Tibial nerve (tissue), 4 donors: ENCODE measurements around the gene ATP6V1E1.
A peak's percentile ranks its signal among the peaks of the same experiment; 100 is the strongest.

Experiments
- CTCF ChIP-seq, 5 experiments: fragments of 200-600 bp in 3 of 5; fragments of 450-650 bp in 2 of 5; sonication (generic) in 3 of 5; IDR thresholded peaks; one replicate each; pipeline ENCODE4 v1.5.1; 2016 to 2019; ENCODE audit warnings: antibody characterized with exemption in 5 of 5, mild to moderate bottlenecking in 3 of 5, moderate library complexity in 2 of 5
- EP300 ChIP-seq, 2 donors: sonication (generic); formaldehyde crosslinking; IDR thresholded peaks; one replicate each; pipeline ENCODE4 v1.6.1; 2017; ENCODE audit warnings: antibody characterized with exemption in 2 of 2, mild to moderate bottlenecking in 1 of 2
- POLR2A ChIP-seq, 2 donors: fragments of 450-650 bp; IDR thresholded peaks; one replicate each; pipeline ENCODE4 v1.6.1; 2017; ENCODE audit warnings: antibody characterized with exemption in 2 of 2, mild to moderate bottlenecking in 2 of 2, moderate library complexity in 2 of 2

DNA sequence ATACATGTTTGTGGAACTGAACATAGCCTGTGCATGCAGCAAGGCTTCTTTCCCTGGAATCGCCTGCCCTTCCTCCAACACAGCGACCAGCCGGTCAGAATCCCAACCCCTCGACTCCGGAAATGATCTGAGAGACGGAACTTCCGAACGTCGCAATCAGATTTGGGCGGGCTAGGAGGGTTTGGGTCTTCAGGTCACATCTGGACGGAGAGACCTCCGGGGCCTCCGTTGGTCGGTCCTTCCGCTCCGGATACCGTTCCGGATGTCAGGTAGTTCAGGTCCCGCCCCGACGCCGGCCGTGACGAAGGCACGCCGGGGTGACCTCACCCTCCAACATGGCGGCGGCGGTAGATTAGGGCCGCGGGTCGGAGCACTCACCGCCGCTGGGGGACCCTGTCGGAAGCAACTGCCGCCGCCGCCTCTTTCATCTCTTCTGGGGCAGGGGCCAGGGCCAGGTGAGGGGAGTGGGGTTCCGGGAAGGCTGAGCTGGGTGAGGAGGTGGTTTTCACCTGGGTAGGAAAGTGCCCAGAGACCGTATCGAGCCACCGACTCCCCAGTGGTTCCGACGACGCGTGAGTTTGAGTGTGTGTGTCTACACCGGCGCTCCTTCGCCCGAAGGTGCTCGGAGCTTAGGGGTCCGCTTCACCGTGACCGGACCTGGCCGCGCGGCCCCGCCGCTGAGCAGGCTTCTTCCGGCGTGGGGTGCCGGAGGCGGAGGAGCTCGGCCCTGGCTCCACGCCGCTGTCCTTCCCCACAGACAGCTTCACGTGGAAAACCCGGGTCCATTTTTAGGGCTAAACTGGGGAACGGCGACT lies 10.1 kb upstream of the ATP6V1E1 start, which contains the start of gene BCL2L13:
- TF ChIP-seq POLR2A (IDR thresholded peaks at IDR 0.05) (peak; percentile 96 to 99), CTCF (IDR thresholded peaks at IDR 0.05) (peak in 2 of 5 experiments; percentile 48 to 69), EP300 (IDR thresholded peaks at IDR 0.05) (peak; percentile 64 to 99)
